H1 (cell line): ENCODE results near the gene ADAMTS16. TPM values are rescaled to one million over a fixed set of nuclear protein-coding genes. Genes with fewer than 3 reads are reported as not detected.

Experiments
- MAFK ChIP-seq: IDR thresholded peaks from 2 replicates; pipeline ENCODE4 v1.6.1; 2012; ENCODE audit warnings: low read depth, mild to moderate bottlenecking, improper control_type of control experiment, low read length
- POU5F1 ChIP-seq: IDR thresholded peaks from 2 replicates; pipeline ENCODE4 v1.6.1; 2011; ENCODE audit warnings: low read depth, mild to moderate bottlenecking, low read length, moderate library complexity
- RFX5 ChIP-seq: IDR thresholded peaks from 2 replicates; pipeline ENCODE4 v1.6.1; 2011; ENCODE audit warnings: low read depth, low read length, improper control_type of control experiment, borderline replicate concordance
- polyA plus RNA-seq, 7 experiments: library from polyadenylated mRNA; depleted of rRNA in 3 of 7; stranded (reverse) in 5 of 7; unstranded in 2 of 7; fragments of >200 nt in 5 of 7; fragments of 200-250 nt in 2 of 7; gene quantifications; 1 replicate in 5 of 7; 2 replicates in 1 of 7; 4 replicates in 1 of 7; pipeline versions ENCODE4 v1.2.1 to v1.2.3, GENCODE V29; 2011 to 2013; ENCODE audit warnings: missing spikeins in 2 of 7, mixed read lengths in 2 of 7
- total RNA-seq: library from RNA; stranded (reverse); fragmentation: NEBNext Ultra II Directional; extraction: Animal tissue kit (Norgen Biotek cat#: 25700); gene quantifications from 2 replicates; pipeline ENCODE4 v1.2.1, GENCODE V29; 2021
- TF ChIP-seq, protein P1 (sequence below): IDR thresholded peaks from 2 replicates; pipeline ENCODE4 v1.6.1; 2012; ENCODE audit warnings: low read length, inconsistent platforms
- TF ChIP-seq, protein P2 (sequence below): IDR thresholded peaks from 2 replicates; pipeline ENCODE4 v1.6.1; 2012; ENCODE audit warnings: inconsistent platforms
- TF ChIP-seq, protein P3 (sequence below), 3 experiments: IDR thresholded peaks; 1 replicate in 2 of 3; 2 replicates in 1 of 3; pipeline versions ENCODE4 v1.5.1 to v1.6.1; 2011; ENCODE audit warnings: low read length in 3 of 3, mild to moderate bottlenecking in 3 of 3, inconsistent platforms in 2 of 3, low read depth in 1 of 3, moderate library complexity in 1 of 3; ENCODE audit not compliant: insufficient read depth in 1 of 3; ENCODE audit errors: control extremely low read depth in 1 of 3

The ADAMTS16 gene
- total and polyA plus RNA-seq, 2 of the 8 experiments (the other 6 are each of a cell fraction or from before 2014, with no cell fraction given), result 3.7 to 16.0 TPM

DNA sequence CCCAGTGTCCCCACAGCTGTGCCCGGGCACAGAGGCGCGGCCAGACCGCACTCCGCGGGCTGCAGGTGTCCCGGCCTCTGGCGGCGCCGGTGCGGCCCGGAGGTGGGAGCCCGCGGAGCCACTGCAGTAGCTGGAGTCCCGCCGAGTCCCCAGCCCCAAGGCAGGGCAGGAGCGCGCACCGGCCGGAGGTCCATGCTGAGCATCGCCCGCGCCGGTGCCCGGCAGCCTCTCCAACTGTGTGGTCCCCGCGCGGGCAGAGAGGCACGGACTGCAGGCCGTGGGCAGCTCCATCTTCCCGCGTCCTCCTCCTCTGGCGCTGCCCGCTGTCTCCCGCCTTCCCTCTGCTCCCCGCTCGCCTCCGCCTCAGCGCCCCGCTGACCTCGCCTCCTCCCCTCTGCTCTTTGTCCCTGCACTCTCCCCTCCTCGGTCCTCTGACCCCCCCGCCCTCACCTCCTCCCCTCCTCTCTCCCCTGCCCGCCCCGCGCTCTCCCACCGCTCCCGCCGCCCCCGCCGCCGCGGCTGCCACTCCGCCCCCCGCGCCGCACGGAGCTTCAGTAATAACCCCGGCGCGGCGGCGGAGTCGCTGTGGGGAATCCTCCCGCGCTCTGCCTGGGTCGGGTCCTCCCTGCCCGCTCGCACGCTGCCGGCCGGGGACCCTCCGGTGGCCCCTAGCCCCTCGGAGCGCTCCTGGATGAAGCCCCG is at the start of gene ADAMTS16 (continued):
- TF ChIP-seq, protein P1, sequence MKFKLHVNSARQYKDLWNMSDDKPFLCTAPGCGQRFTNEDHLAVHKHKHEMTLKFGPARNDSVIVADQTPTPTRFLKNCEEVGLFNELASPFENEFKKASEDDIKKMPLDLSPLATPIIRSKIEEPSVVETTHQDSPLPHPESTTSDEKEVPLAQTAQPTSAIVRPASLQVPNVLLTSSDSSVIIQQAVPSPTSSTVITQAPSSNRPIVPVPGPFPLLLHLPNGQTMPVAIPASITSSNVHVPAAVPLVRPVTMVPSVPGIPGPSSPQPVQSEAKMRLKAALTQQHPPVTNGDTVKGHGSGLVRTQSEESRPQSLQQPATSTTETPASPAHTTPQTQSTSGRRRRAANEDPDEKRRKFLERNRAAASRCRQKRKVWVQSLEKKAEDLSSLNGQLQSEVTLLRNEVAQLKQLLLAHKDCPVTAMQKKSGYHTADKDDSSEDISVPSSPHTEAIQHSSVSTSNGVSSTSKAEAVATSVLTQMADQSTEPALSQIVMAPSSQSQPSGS, result no peak
- TF ChIP-seq, protein P2, sequence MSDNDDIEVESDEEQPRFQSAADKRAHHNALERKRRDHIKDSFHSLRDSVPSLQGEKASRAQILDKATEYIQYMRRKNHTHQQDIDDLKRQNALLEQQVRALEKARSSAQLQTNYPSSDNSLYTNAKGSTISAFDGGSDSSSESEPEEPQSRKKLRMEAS, result peak; percentile 8
- TF ChIP-seq, protein P3, sequence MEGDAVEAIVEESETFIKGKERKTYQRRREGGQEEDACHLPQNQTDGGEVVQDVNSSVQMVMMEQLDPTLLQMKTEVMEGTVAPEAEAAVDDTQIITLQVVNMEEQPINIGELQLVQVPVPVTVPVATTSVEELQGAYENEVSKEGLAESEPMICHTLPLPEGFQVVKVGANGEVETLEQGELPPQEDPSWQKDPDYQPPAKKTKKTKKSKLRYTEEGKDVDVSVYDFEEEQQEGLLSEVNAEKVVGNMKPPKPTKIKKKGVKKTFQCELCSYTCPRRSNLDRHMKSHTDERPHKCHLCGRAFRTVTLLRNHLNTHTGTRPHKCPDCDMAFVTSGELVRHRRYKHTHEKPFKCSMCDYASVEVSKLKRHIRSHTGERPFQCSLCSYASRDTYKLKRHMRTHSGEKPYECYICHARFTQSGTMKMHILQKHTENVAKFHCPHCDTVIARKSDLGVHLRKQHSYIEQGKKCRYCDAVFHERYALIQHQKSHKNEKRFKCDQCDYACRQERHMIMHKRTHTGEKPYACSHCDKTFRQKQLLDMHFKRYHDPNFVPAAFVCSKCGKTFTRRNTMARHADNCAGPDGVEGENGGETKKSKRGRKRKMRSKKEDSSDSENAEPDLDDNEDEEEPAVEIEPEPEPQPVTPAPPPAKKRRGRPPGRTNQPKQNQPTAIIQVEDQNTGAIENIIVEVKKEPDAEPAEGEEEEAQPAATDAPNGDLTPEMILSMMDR (IDR thresholded peaks at IDR 0.05; ENCODE audit: control extremely low read depth in 1 of 3, insufficient read depth in 1 of 3, low read depth in 1 of 3, low read length in 3 of 3), result no peak
- no peak for TF ChIP-seq RFX5
- TF ChIP-seq MAFK, result no peak
- TF ChIP-seq POU5F1, result no peak
